Measurements from ENCODE around the gene CSTA.
"Not testable (repeated sequence)": the region's sequence is repeated elsewhere in the genome, so short reads cannot be mapped to it uniquely, and the experiment has no call there.

CSTA gene

DNA sequence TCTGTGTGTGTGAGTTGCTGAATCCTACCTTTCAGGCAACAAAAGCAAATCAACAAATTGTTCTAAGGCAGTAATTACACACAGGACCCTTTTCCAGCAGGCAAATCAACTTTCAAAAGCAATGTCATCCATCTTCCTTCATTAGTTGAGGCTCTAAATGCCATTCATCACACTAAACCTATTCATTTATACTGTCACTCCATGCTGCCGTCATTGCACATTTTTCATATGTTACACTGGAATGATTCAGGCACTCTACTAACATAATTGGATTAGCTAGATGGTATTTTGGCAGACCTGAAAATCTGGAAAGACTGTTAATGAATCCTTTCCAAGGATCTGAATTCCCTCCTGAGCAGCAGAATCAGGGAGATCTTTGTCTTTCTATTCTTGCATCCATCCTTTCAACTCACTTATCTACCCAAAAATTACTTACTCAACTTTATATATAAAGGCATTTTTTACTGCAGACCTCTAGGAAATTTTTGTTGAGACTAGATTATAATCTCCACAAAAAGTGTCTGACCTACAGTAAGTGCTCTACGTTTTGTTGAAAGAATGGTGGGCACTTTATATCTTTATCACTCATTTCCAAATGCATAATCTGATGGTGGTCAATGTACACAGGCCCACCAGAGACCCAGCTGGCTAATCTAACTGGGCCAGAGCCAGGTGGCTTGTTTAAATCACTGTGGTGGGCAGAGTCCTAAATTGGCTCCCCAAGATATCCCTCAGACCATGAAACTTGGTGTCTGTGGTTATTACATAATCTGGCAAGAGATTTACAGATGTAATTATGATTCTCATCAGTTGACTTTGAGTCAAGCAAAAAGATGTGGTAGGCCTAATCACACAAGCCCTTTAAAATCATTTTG is 33.0 kb downstream of the CSTA start:
- Histone ChIP-seq H3K36me3 (ENCODE audit: control insufficient read depth in 4 of 4, insufficient read depth in 4 of 4, low read length in 3 of 4) (peaks cover 4 to 20% (median 11%) of the 10 kb centered on the region in 4 experiments), H3K27ac (ENCODE audit: insufficient read depth in 1 of 2, low read depth in 1 of 2, low read length in 2 of 2, poor library complexity in 1 of 2, severe bottlenecking in 2 of 2) (no peak overlapping the region), H3K9me3 (ENCODE audit: control extremely low read depth in 1 of 5, control insufficient read depth in 4 of 5, insufficient read depth in 2 of 5, low read depth in 1 of 5, low read length in 4 of 5) (no peaks in the 10 kb centered on the region), H3K27me3 (replicated peaks in 2 of 5; ENCODE audit: control insufficient read depth in 4 of 5, insufficient read depth in 5 of 5, low read length in 4 of 5) (no peaks in the 10 kb centered on the region), H3K4me1 (ENCODE audit: control extremely low read depth in 1 of 4, control insufficient read depth in 4 of 4, insufficient read depth in 4 of 4, low read length in 3 of 4) (peaks cover 3 to 11% (median 8%) of the 10 kb centered on the region in 4 experiments), H3K4me3 (ENCODE audit: control insufficient read depth in 1 of 7, extremely low read depth in 1 of 7, insufficient read depth in 4 of 7, low read depth in 2 of 7, low read length in 6 of 7) (no peak overlapping the region)
- no CpG with 5 or more reads among the region's 2 CpGs for WGBS (ENCODE audit: insufficient coverage)
- DNase-seq: peak in 2 of 3 donors; percentile 5 to 10
- POLR2A ChIA-PET: no interaction called here
- CTCF ChIA-PET: no interaction called here

DNA sequence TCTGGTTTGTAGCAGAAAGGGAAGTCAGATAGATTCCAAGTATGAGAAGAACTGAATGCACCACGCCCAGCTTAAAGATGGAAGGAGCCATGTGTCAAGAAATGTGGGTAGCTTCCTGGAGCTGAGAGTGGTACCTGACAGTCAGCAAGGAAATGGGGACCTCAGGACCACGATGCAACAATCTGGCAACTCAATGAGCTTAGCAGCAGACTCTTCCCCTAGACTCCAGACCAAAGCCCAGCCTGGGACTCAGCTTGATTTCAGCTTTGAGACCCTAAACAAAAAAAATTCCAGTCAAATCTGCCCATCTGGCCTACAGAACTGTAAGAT is 33.6 kb downstream of the CSTA start:
- 58% methylated on average over 2 of the region's 2 CpGs for WGBS (ENCODE audit: insufficient coverage)
- H3K9me3 ChIP-seq (ENCODE audit: control extremely low read depth in 1 of 5, control insufficient read depth in 4 of 5, insufficient read depth in 2 of 5, low read depth in 1 of 5, low read length in 4 of 5): no peaks in the 10 kb centered on the region
- no peak for DNase-seq
- no peaks in the 10 kb centered on the region for H3K27me3 ChIP-seq (replicated peaks in 2 of 5; ENCODE audit: control insufficient read depth in 4 of 5, insufficient read depth in 5 of 5, low read length in 4 of 5)
- POLR2A ChIA-PET: no interaction called here
- peaks cover 4 to 26% (median 12%) of the 10 kb centered on the region in 4 experiments for H3K36me3 ChIP-seq (ENCODE audit: control insufficient read depth in 4 of 4, insufficient read depth in 4 of 4, low read length in 3 of 4)
- CTCF ChIA-PET: no interaction called here
- peaks cover 3 to 11% (median 8%) of the 10 kb centered on the region in 4 experiments for H3K4me1 ChIP-seq (ENCODE audit: control extremely low read depth in 1 of 4, control insufficient read depth in 4 of 4, insufficient read depth in 4 of 4, low read length in 3 of 4)
- no peak overlapping the region for H3K4me3 ChIP-seq (ENCODE audit: control insufficient read depth in 1 of 7, extremely low read depth in 1 of 7, insufficient read depth in 4 of 7, low read depth in 2 of 7, low read length in 6 of 7)
- no peak overlapping the region for H3K27ac ChIP-seq (ENCODE audit: insufficient read depth in 1 of 2, low read depth in 1 of 2, low read length in 2 of 2, poor library complexity in 1 of 2, severe bottlenecking in 2 of 2)

DNA sequence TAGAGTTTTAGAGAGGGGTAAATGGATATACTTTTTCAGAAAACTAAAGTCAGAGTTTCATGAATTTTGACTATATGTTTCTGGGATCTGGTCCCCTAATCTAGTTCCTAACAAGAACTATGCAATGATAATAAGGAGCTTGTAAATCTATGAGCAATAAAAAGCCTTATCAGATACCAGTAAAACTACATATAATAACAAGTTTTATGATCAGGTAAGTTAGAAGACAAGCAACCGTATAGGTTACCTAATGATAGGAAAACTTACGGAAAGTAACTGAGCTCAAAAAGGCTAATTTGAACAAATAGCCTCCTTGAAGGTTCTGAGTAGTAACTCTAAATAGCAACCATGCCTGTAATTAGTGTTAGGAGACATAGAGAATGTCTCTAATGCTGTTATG is 37.0 kb downstream of the CSTA start:
- H3K27me3 ChIP-seq (replicated peaks in 2 of 5; ENCODE audit: control insufficient read depth in 4 of 5, insufficient read depth in 5 of 5, low read length in 4 of 5): no peaks in the 10 kb centered on the region
- no peaks in the 10 kb centered on the region for H3K9me3 ChIP-seq (ENCODE audit: control extremely low read depth in 1 of 5, control insufficient read depth in 4 of 5, insufficient read depth in 2 of 5, low read depth in 1 of 5, low read length in 4 of 5)
- WGBS (ENCODE audit: insufficient coverage): 100% methylated on average over 2 of the region's 2 CpGs
- peaks cover 16 to 47% (median 29%) of the 10 kb centered on the region in 4 experiments for H3K36me3 ChIP-seq (ENCODE audit: control insufficient read depth in 4 of 4, insufficient read depth in 4 of 4, low read length in 3 of 4)
- CTCF ChIA-PET: interaction anchor here (0.7 to 1.7 kb wide), 2 partner anchors 9 to 22 kb away, joined by 3 to 6 read pairs; partner anchors contain the start of gene FAM162A
- no peak overlapping the region for H3K27ac ChIP-seq (ENCODE audit: insufficient read depth in 1 of 2, low read depth in 1 of 2, low read length in 2 of 2, poor library complexity in 1 of 2, severe bottlenecking in 2 of 2)
- POLR2A ChIA-PET: no interaction called here
- no peaks in the 10 kb centered on the region for H3K4me1 ChIP-seq (ENCODE audit: control extremely low read depth in 1 of 4, control insufficient read depth in 4 of 4, insufficient read depth in 4 of 4, low read length in 3 of 4)
- no peak for DNase-seq
- no peak overlapping the region for H3K4me3 ChIP-seq (ENCODE audit: control insufficient read depth in 1 of 7, extremely low read depth in 1 of 7, insufficient read depth in 4 of 7, low read depth in 2 of 7, low read length in 6 of 7)

DNA sequence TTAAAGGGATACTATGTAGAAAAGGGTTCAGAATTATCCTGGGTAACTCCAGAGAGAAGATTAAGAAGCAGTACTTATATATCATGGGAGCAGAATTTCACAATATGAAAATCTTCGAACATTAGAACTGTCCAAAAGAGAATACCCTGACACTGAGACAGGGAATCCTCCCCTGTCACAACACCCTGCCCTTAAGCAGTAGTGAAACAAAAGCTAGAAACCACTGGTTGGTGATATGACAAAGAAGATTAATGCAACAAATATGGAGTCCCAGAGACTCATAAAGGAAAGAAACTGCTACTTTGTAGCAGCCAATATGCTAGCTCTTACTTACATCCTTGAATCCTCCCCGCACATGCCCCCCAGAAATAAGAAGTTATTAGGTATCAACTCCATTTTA is 39.4 kb downstream of the CSTA start:
- Histone ChIP-seq H3K36me3 (ENCODE audit: control insufficient read depth in 4 of 4, insufficient read depth in 4 of 4, low read length in 3 of 4) (peaks cover 15 to 52% (median 31%) of the 10 kb centered on the region in 4 experiments), H3K27me3 (replicated peaks in 2 of 5; ENCODE audit: control insufficient read depth in 4 of 5, insufficient read depth in 5 of 5, low read length in 4 of 5) (no peaks in the 10 kb centered on the region), H3K4me1 (ENCODE audit: control extremely low read depth in 1 of 4, control insufficient read depth in 4 of 4, insufficient read depth in 4 of 4, low read length in 3 of 4) (no peaks in the 10 kb centered on the region), H3K9me3 (ENCODE audit: control extremely low read depth in 1 of 5, control insufficient read depth in 4 of 5, insufficient read depth in 2 of 5, low read depth in 1 of 5, low read length in 4 of 5) (no peaks in the 10 kb centered on the region), H3K4me3 (ENCODE audit: control insufficient read depth in 1 of 7, extremely low read depth in 1 of 7, insufficient read depth in 4 of 7, low read depth in 2 of 7, low read length in 6 of 7) (no peak overlapping the region), H3K27ac (ENCODE audit: insufficient read depth in 1 of 2, low read depth in 1 of 2, low read length in 2 of 2, poor library complexity in 1 of 2, severe bottlenecking in 2 of 2) (no peak overlapping the region)
- CTCF ChIA-PET: interaction anchor here (0.8 to 1.5 kb wide), 2 partner anchors 11 to 18 kb away, joined by 3 to 5 read pairs; partner anchors contain the start of gene MIX23
- POLR2A ChIA-PET: no interaction called here
- no peak for DNase-seq
- WGBS (ENCODE audit: insufficient coverage): no CpG with 5 or more reads among the region's 2 CpGs

GRCh38 chr3:122365073-122365472 is 40.0 kb downstream of the CSTA start:
- H3K4me3 ChIP-seq (ENCODE audit: control insufficient read depth in 1 of 7, extremely low read depth in 1 of 7, insufficient read depth in 4 of 7, low read depth in 2 of 7, low read length in 6 of 7): no peak overlapping the region
- H3K36me3 ChIP-seq (ENCODE audit: control insufficient read depth in 4 of 4, insufficient read depth in 4 of 4, low read length in 3 of 4): peaks cover 15 to 54% (median 30%) of the 10 kb centered on the region in 4 experiments
- no peaks in the 10 kb centered on the region for H3K4me1 ChIP-seq (ENCODE audit: control extremely low read depth in 1 of 4, control insufficient read depth in 4 of 4, insufficient read depth in 4 of 4, low read length in 3 of 4)
- ChIA-PET CTCF (interaction anchor here (0.6 to 1.5 kb wide), 2 partner anchors 11 to 805 kb away, joined by 3 to 5 read pairs; no protein-coding TSS in a partner anchor), POLR2A (no interaction called here)
- no peak for DNase-seq
- H3K27me3 ChIP-seq (replicated peaks in 2 of 5; ENCODE audit: control insufficient read depth in 4 of 5, insufficient read depth in 5 of 5, low read length in 4 of 5): no peaks in the 10 kb centered on the region
- WGBS (ENCODE audit: insufficient coverage): no CpG with 5 or more reads among the region's 1 CpG
- H3K27ac ChIP-seq (ENCODE audit: insufficient read depth in 1 of 2, low read depth in 1 of 2, low read length in 2 of 2, poor library complexity in 1 of 2, severe bottlenecking in 2 of 2): no peak overlapping the region
- no peaks in the 10 kb centered on the region for H3K9me3 ChIP-seq (ENCODE audit: control extremely low read depth in 1 of 5, control insufficient read depth in 4 of 5, insufficient read depth in 2 of 5, low read depth in 1 of 5, low read length in 4 of 5)

GRCh38 chr3:122365582-122366378 is 40.7 kb downstream of the CSTA start:
- 100% methylated on average over 6 of the region's 10 CpGs for WGBS (ENCODE audit: insufficient coverage)
- H3K9me3 ChIP-seq (ENCODE audit: control extremely low read depth in 1 of 5, control insufficient read depth in 4 of 5, insufficient read depth in 2 of 5, low read depth in 1 of 5, low read length in 4 of 5); DNase-seq; H3K27ac ChIP-seq (ENCODE audit: insufficient read depth in 1 of 2, low read depth in 1 of 2, low read length in 2 of 2, poor library complexity in 1 of 2, severe bottlenecking in 2 of 2); H3K27me3 ChIP-seq (replicated peaks in 2 of 5; ENCODE audit: control insufficient read depth in 4 of 5, insufficient read depth in 5 of 5, low read length in 4 of 5); POLR2A ChIA-PET; H3K4me1 ChIP-seq (ENCODE audit: control extremely low read depth in 1 of 4, control insufficient read depth in 4 of 4, insufficient read depth in 4 of 4, low read length in 3 of 4); H3K4me3 ChIP-seq (ENCODE audit: control insufficient read depth in 1 of 7, extremely low read depth in 1 of 7, insufficient read depth in 4 of 7, low read depth in 2 of 7, low read length in 6 of 7): not testable (repeated sequence)
- CTCF ChIA-PET: interaction anchor here (0.6 to 1.5 kb wide), 3 partner anchors 11 to 805 kb away, joined by 3 to 5 read pairs (median 3); no protein-coding TSS in a partner anchor
- H3K36me3 ChIP-seq (ENCODE audit: control insufficient read depth in 4 of 4, insufficient read depth in 4 of 4, low read length in 3 of 4): peaks cover 15 to 54% (median 30%) of the 10 kb centered on the region in 4 experiments

DNA sequence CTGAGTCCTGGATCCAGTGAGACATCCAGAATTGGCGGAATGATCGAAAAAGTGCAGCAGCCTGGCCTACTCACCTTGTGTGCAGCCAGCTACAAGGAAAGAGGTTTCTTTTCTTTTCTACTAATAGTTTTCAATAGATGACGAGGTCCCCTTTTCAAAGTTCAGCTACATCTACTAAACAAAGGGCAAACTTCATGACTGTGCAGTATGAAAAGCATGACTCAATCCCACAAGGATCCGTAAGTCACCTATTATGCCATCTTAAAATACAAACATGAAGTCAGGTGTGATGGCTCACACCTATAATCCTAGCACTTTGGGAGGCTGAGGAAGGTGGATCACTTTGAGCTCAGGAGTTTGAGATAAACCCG is 41.3 kb downstream of the CSTA start:
- H3K36me3 ChIP-seq (ENCODE audit: control insufficient read depth in 4 of 4, insufficient read depth in 4 of 4, low read length in 3 of 4): peaks cover 15 to 51% (median 29%) of the 10 kb centered on the region in 4 experiments
- no peaks in the 10 kb centered on the region for H3K9me3 ChIP-seq (ENCODE audit: control extremely low read depth in 1 of 5, control insufficient read depth in 4 of 5, insufficient read depth in 2 of 5, low read depth in 1 of 5, low read length in 4 of 5)
- CTCF ChIA-PET: interaction anchor here (1.3 kb wide), 1 partner anchor 11 kb away, joined by 3 read pairs; no protein-coding TSS in a partner anchor
- peaks cover 9 to 12% (median 10%) of the 10 kb centered on the region in 4 experiments for H3K4me1 ChIP-seq (ENCODE audit: control extremely low read depth in 1 of 4, control insufficient read depth in 4 of 4, insufficient read depth in 4 of 4, low read length in 3 of 4)
- DNase-seq: no peak
- H3K4me3 ChIP-seq (ENCODE audit: control insufficient read depth in 1 of 7, extremely low read depth in 1 of 7, insufficient read depth in 4 of 7, low read depth in 2 of 7, low read length in 6 of 7): no peak overlapping the region
- POLR2A ChIA-PET: no interaction called here
- 100% methylated on average over 3 of the region's 5 CpGs for WGBS (ENCODE audit: insufficient coverage)
- H3K27ac ChIP-seq (ENCODE audit: insufficient read depth in 1 of 2, low read depth in 1 of 2, low read length in 2 of 2, poor library complexity in 1 of 2, severe bottlenecking in 2 of 2): no peak overlapping the region
- no peaks in the 10 kb centered on the region for H3K27me3 ChIP-seq (replicated peaks in 2 of 5; ENCODE audit: control insufficient read depth in 4 of 5, insufficient read depth in 5 of 5, low read length in 4 of 5)

Measured in common myeloid progenitor, CD34-positive (primary cell).